ENCODE measurements around the gene LARP4B. TPM values are rescaled to one million over a fixed set of nuclear protein-coding genes. Genes with fewer than 3 reads are reported as not detected.

The LARP4B gene
- total RNA-seq, 1 experiment from 2014 or later: 122 TPM

DNA sequence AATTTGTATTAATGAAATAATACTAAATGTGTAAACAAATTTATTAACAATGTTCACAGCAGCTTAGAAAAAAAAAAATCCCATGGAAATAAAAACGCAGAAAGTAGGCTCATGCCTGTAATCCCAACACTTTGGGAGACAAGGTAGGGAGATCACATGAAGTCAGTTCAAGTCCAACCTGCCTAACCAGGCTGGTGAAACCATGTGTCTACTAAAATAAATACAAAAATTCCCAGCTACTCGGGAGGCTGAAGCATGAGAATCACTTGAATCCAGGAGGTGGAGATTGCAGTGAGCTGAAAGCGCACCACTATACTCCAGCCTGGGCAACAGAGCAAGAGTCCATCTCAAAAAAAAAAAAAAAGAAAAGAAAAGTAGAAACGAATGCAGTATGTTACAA lies 36.2 kb downstream of the LARP4B start:
- H3K4me2 ChIP-seq (ENCODE audit: low read length): no peak overlapping the region
- no peaks in the 10 kb centered on the region for H3K4me1 ChIP-seq (ENCODE audit: control insufficient read depth in 1 of 2, insufficient read depth in 2 of 2, low read length in 2 of 2)
- no peak overlapping the region for H2AFZ ChIP-seq (ENCODE audit: low read depth, low read length, poor library complexity, severe bottlenecking)
- no peaks in the 10 kb centered on the region for H3K9me3 ChIP-seq (ENCODE audit: control insufficient read depth in 1 of 2, insufficient read depth in 1 of 2, low read depth in 1 of 2, low read length in 2 of 2)
- no peak for ATAC-seq
- H3K9me2 ChIP-seq (ENCODE audit: insufficient read depth): no peaks in the 10 kb centered on the region
- CTCF ChIA-PET: no interaction called here
- RAD21 ChIA-PET (ENCODE audit: low non-redundant PET in 1 of 2, low total read pairs in 2 of 2, uncharacterized antibody in 2 of 2, unreplicated experiment in 2 of 2): no interaction called here
- H3K79me2 ChIP-seq (ENCODE audit: insufficient read depth, low read length): peaks cover 98% of the 10 kb centered on the region
- POLR2A ChIA-PET: no interaction called here
- DNase-seq (ENCODE audit: low read depth, low spot score): no peak
- TF ChIP-seq, protein P1, sequence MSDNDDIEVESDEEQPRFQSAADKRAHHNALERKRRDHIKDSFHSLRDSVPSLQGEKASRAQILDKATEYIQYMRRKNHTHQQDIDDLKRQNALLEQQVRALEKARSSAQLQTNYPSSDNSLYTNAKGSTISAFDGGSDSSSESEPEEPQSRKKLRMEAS (IDR thresholded peaks at IDR 0.05): no peak
- TF ChIP-seq SP1 (IDR thresholded peaks at IDR 0.05; ENCODE audit: low read depth): no peak
- no peak for TF ChIP-seq EZH2phosphoT487 (IDR thresholded peaks at IDR 0.05; ENCODE audit: borderline replicate concordance)
- no peak for TF ChIP-seq POLR2AphosphoS5 (IDR thresholded peaks at IDR 0.05; ENCODE audit: low read depth, low read length)
- no peak for TF ChIP-seq YY1 (IDR thresholded peaks at IDR 0.05; ENCODE audit: extremely low read depth, insufficient replicate concordance, low read depth, low read length)
- TF ChIP-seq EZH2 (IDR thresholded peaks at IDR 0.05): no peak
- TF ChIP-seq JUND (IDR thresholded peaks at IDR 0.05): no peak
- TF ChIP-seq, protein P2, sequence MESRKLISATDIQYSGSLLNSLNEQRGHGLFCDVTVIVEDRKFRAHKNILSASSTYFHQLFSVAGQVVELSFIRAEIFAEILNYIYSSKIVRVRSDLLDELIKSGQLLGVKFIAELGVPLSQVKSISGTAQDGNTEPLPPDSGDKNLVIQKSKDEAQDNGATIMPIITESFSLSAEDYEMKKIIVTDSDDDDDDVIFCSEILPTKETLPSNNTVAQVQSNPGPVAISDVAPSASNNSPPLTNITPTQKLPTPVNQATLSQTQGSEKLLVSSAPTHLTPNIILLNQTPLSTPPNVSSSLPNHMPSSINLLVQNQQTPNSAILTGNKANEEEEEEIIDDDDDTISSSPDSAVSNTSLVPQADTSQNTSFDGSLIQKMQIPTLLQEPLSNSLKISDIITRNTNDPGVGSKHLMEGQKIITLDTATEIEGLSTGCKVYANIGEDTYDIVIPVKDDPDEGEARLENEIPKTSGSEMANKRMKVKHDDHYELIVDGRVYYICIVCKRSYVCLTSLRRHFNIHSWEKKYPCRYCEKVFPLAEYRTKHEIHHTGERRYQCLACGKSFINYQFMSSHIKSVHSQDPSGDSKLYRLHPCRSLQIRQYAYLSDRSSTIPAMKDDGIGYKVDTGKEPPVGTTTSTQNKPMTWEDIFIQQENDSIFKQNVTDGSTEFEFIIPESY (IDR thresholded peaks at IDR 0.05; ENCODE audit: extremely low read depth, insufficient replicate concordance, low read length): no peak
- no peak for TF ChIP-seq ZFX (IDR thresholded peaks at IDR 0.05)
- no peak for TF ChIP-seq EGR1 (IDR thresholded peaks at IDR 0.05; ENCODE audit: low read depth)
- no peak for TF ChIP-seq CEBPB (IDR thresholded peaks at IDR 0.05; ENCODE audit: low read depth)
- TF ChIP-seq POLR2A (IDR thresholded peaks at IDR 0.05; ENCODE audit: borderline replicate concordance, extremely low read depth, insufficient read depth, insufficient read length): no peak
- TF ChIP-seq RAD21 (IDR thresholded peaks at IDR 0.05; ENCODE audit: low read depth): no peak
- no peak overlapping the region for H3K4me3 ChIP-seq (replicated peaks in 1 of 2; ENCODE audit: low read depth in 1 of 2, low read length in 2 of 2)
- intact Hi-C loops (cut with micrococcal nuclease): no loop called here
- peaks cover 0 to 6% of the 10 kb centered on the region in 2 experiments; a peak in 1 of 4 replicates for H3K36me3 ChIP-seq (ENCODE audit: control insufficient read depth in 1 of 2, insufficient read depth in 2 of 2, low read length in 2 of 2)
- BruUV-seq (replicated peaks): no TSS peak
- no peak overlapping the region for H3K9ac ChIP-seq (ENCODE audit: low read length)
- peaks cover 37% of the 10 kb centered on the region; the same call in 1 of the 2 replicates for H4K20me1 ChIP-seq (ENCODE audit: insufficient read depth)
- no peaks in the 10 kb centered on the region for H3K27me3 ChIP-seq (ENCODE audit: insufficient read depth, low read length)
- no peak overlapping the region for H3K27ac ChIP-seq (ENCODE audit: low read depth, low read length)

Measured in HCT116 (cell line).